Kidney capillary endothelial cell (primary cell): ENCODE data around the gene RER1.

Source experiments
- DNase-seq: peaks from one replicate; pipeline ENCODE4 v3.0.0-alpha.2; 2018; ENCODE audit warnings: low spot score

Gene RER1

DNA sequence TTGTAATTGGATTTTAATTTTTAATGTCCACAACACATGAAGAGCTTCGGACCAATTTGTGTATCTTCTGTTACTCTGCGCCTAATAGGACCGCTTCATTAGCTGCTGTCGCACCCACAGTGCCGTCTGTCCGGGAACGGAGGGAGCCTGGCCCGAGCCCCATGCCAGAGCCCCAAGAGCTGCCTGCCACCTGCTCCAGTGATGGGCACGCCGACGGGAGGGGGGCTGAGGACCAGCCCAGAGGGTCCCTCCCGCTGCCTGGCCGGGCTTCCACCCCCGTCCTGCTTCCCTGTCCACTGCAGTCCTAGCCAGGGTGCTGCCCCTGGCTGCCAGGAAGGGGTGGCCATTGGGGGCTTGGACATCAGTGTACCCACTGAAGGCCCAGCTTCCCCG is 54.2 kb downstream of the RER1 start:
- DNase-seq: no peak

DNA sequence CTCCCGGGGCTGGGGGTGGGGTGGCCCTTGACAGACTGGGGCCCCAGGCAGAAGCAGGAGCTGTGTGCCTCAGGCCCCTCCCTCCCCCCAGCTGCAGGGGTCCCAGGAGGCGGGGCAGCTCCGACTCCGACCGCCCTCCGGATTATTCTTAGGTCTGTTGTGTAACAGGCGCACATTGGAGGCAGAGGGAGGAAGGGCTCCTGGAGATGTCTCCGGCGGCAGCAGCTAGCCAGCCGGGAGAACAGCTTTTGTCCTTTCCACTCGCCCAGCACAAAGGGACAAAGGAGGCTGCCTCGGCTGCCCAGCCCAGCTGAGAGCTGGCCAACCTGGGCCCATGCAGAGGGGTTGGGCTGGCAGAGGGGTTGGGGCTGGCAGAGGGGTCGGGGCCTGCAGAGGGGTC is 54.8 kb downstream of the RER1 start:
- no peak for DNase-seq

DNA sequence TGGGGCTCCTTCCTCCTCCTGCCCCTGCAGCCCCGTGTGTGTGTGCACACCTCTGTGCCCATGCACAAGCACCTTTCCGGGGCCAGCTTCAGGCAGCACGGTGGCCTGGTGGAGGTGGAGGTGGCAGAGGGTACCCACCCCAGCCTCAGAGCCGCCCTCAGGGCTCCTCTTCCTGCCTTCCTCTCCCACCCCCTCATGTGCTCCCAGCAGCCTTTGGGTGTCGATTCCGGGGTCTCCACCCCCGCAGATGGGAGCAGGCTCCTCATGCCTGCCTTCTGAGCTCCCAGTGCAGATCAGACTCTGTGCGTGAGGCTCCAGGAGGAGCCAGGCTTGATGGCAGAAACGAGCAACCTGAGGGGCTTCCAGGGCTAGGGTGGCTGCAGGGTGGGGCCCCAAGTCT is 55.2 kb downstream of the RER1 start:
- DNase-seq: no peak

DNA sequence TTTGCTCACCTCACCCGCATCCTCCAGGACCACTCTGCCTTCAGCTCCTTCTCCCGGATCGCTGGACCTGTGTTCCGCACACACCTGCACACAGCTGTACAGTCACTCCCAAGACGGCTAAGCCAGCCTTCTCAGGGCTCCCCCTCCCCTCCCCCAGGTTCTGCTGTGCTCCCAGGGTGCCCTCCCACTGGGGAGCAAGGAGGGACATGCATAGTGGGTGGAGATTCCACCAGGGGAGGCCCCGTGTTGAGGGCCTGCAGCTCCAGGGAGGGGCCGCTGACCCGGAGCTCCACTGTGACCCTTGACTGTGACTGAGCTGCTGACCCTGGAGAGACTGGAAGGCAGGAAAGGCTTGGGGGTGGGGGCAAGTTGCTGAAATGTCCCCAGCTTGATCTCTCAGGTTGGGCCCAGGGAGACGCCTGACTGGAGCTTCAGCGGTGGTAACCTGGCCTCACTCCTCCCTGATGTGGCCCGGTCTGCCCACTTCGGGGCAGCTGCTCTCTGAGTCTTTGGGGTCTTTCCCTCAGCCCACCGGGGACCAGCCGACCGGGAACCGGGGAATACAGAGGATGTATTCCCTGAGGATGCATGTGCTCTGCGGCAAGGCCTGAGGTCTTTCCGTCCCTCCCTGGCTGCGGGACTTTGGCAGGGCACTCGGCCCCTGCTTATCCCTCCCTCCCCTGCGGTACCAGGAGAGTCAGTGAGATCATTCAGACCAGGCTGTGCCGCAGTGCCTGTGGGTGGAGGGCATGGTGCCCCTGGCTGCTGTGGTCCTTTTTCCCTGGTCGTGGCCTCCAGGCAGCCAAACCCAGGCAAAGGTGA is 55.8 kb downstream of the RER1 start:
- DNase-seq: no peak

DNA sequence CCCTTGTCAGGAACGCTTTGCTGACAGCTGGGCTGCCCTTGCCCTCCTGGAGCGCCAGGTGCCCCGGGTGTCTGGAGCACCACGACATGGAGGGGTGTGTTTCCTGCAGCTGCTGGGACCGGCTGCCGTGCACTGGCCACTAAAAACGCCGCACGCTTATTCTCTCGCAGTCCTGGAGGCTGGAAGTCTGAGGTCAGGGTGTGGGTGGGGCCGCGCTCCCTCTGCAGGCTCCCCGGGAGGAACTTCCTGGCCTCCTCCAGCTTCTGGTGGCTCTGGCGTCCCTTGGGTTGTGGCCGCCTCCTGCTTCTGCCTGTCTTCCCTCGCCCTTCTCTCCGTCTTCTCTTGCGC is 56.4 kb downstream of the RER1 start:
- DNase-seq: peak; percentile 63

DNA sequence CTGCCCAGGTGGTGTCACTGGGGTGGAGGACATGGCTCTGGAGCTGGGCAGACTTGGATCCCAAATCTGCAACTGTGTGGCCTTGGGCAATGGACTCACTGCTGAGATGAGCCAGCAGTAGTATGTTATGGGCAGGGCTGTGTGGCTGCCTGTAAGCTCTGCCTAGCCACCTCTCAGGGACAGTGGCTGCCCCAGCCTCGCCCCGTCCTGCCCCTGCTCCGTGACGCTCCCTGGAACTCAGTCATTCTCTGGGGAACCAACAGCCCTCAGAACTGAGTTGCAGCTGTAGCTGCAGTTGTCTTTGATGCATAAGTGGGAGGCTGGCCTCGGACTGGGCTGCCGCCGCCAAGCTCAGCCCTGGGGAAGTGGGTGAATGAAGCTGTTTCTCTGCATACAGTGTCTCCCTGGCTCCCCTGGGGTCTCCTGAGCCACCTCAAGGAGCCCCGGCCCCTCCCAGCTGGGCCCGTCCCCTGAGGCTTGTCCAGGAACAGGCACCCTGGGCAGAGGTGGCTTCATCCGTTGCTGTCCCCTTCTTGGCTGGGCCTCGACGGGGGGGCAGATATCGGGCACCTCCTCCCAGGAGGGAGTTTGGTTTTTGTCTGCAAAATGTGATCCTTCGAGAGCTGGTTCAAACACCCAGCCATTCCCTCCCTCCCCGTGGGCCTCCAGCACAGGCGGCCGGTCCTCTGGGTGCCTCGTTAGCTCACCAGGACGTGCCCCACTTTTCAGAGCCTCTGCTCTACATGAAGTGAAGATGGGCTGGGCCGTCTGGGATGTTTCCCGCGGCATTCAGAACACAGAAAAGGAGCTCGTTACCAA is 58.2 kb downstream of the RER1 start:
- DNase-seq: no peak

DNA sequence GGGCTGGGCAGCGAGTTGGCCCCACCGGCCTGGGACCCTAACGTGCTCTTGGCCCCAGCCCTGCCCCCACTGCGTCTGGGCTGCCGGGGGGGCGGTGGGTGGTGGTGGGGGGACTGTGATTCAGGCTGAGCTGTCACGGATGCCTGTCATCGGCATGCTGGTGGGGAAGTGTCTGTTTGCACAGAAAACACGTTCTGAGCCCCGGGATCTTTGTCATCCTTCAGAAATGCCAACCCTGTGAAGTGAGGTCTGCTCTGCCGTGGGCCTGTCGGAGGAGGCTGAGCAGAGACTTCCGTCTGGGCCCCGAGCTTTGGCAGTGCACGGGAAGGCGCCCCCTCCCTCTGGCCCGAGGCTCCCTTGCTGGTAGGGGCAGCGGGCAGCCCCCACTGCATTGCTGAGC is 60.1 kb downstream of the RER1 start:
- DNase-seq: peak; percentile 97

DNA sequence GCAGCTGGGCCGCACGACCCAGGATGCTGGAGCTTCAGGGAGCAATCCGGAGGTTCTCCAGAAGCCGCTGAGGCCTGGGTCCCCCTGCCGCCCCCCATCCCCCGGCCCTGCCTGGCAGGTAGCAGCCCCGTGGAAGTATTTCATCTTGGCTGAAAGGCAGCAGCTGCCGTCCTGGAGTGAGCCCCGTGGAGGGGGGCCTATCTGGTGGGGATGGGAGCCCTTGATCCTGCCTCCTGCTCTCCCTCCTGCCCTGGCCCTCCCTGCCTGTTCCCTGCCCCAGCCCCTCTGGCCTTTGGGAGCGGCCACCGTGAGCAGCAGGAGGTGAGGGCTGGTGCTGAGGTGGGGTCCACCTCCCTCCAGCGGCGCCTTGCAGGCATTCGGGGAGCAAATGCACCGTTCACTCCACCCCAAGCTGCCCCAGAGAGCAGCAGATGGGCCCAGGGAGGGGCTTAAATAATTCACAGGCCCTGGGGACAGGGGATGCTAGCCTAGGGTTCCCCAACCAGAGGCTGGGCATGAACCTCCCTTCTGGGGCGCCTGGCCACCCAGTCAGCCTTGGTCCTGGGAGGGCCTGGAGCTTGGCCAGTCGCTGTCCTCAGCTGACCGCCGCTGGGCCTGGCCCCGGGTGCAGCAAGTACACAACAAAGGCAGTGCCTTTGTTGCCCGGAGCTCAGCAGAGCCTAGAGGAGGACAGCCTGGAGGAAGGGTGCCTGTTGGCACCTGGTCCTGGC is 60.7 kb downstream of the RER1 start:
- no peak for DNase-seq

DNA sequence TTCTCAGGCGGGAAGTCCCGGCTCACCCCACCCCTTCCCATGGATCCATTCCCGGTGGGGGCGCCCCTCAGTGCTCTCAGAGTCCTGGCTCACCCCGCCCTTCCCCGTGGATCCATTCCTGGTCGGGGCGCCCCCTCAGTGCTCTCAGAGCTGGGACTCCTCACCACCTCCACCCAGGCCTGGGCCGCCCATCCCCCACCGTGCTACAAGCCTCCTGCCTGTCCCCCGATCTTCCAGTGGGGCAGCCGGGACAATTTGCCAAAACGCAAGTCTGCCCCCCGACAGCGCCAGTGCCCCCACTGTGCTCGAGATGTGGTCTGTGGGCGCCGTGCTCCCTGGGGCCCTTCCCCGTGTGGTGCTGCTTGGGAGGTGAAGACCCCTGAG is 61.3 kb downstream of the RER1 start:
- DNase-seq: no peak

DNA sequence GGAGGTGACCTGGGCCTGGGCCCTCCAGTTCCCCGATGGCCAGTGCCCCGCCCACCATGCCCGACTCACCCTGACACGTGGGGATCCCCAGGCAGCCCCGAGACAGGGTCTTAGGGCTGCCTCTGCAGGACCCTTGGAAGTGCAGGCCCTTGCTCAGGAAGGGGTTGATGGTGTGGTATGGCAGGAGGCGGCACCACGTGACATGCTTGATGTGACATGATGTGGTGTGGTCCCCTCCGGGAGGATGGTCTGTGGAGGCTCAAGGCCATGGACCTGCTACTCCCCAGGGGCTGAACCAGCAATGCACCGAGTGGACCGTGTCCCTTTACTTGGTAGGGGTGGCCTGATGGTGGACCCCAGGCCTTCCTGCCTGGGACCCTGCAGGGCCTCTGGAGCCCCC is 62.6 kb downstream of the RER1 start:
- DNase-seq: no peak
